Activated B cell treated with CpG ODN at 0.5 μM for 24 hours (primary cell): Measurements from ENCODE around the gene OR5A2. TPM values are rescaled to one million over a fixed set of nuclear protein-coding genes. Genes with fewer than 3 reads are reported as not detected.
A peak's percentile ranks its signal among the peaks of the same experiment; 100 is the strongest.

Experiments used
- ATAC-seq: fragments of 200-7000 bp; cut with Tn5 transposase; one replicate; pipeline ENCODE4 v1.10.0; 2021; ENCODE audit warnings: low read depth, mild to moderate bottlenecking, moderate library complexity
- CTCF ChIA-PET: fragments of 350-600 bp; sonication (Branson Sonifier 250); formaldehyde crosslinking; loops from one replicate; lab custom pipeline; 2021; ENCODE audit warnings: antibody characterized with exemption; lab: Charles Lee
- POLR2A ChIA-PET: fragments of 350-600 bp; sonication (Branson Sonifier 250); formaldehyde crosslinking; loops from one replicate; lab custom pipeline; 2021; ENCODE audit warnings: antibody characterized with exemption; lab: Charles Lee
- DNase-seq: peaks from one replicate; pipeline ENCODE4 v3.0.0; 2022
- H3K27ac Mint-ChIP-seq: one replicate; pipeline ENCODE4 v1.8.0; 2020; ENCODE audit warnings: mixed read lengths
- H3K27me3 Mint-ChIP-seq: one replicate; pipeline ENCODE4 v1.8.0; 2021; ENCODE audit warnings: mixed read lengths
- H3K36me3 Mint-ChIP-seq: one replicate; pipeline ENCODE4 v1.8.0; 2021; ENCODE audit warnings: low read depth, mixed read lengths
- H3K4me1 Mint-ChIP-seq: one replicate; pipeline ENCODE4 v1.8.0; 2021; ENCODE audit warnings: mixed read lengths
- H3K4me3 Mint-ChIP-seq: one replicate; pipeline ENCODE4 v1.8.0; 2020; ENCODE audit warnings: mild to moderate bottlenecking, mixed read lengths
- H3K9me3 Mint-ChIP-seq: one replicate; pipeline ENCODE4 v1.8.0; 2020; ENCODE audit warnings: mixed read lengths
- CTCF ChIP-seq: fragments of 200-600 bp; IDR thresholded peaks from one replicate; pipeline ENCODE4 v1.8.0; 2022; ENCODE audit warnings: antibody characterized with exemption, mild to moderate bottlenecking
- intact Hi-C: fragments of 100-400 bp; cut with micrococcal nuclease; formaldehyde crosslinking; loops from one replicate; pipeline ENCODE4 v1.15.1; 2024
- total RNA-seq: library from RNA; stranded (reverse); gene quantifications from 2 replicates; pipeline ENCODE4 v1.2.3, GENCODE V29; 2022

The OR5A2 gene
- total RNA-seq, 1 donor from 2014 or later, result not detected

GRCh38 chr11:59417023-59417422 is 9.2 kb downstream of the OR5A2 start:
- peaks cover 3% of the 10 kb centered on the region for H3K36me3 Mint-ChIP-seq
- no peak for TF ChIP-seq CTCF
- peaks cover 6% of the 10 kb centered on the region for H3K9me3 Mint-ChIP-seq
- peak overlapping the region; percentile 81 for H3K27ac Mint-ChIP-seq
- H3K27me3 Mint-ChIP-seq, result no peaks in the 10 kb centered on the region
- ChIA-PET CTCF (interaction anchor here (0.8 kb wide), 1 partner anchor 245 kb away, joined by 3 read pairs; the partner anchor contains the start of gene DTX4), POLR2A (interaction anchor here (0.9 kb wide), 1 partner anchor 204 kb away, joined by 4 read pairs; the partner anchor contains the start of gene MPEG1)
- H3K4me1 Mint-ChIP-seq, result peaks cover 41% of the 10 kb centered on the region
- ATAC-seq (peak; percentile 50), DNase-seq (no peak)
- H3K4me3 Mint-ChIP-seq, result peak overlapping the region; percentile 58
- intact Hi-C loops, result no loop called here

- Mint-ChIP-seq H3K27ac (peak overlapping the region; percentile 81), H3K36me3 (peaks cover 3% of the 10 kb centered on the region), H3K27me3 (no peaks in the 10 kb centered on the region), H3K9me3 (peaks cover 6% of the 10 kb centered on the region), H3K4me3 (peak overlapping the region; percentile 58), H3K4me1 (peaks cover 41% of the 10 kb centered on the region)
- no peak for ATAC-seq
- TF ChIP-seq CTCF, result no peak
- no peak for DNase-seq
- CTCF ChIA-PET, result interaction anchor here (0.8 kb wide), 1 partner anchor 245 kb away, joined by 3 read pairs; the partner anchor contains the start of gene DTX4
- intact Hi-C loops, result no loop called here
- POLR2A ChIA-PET, result interaction anchor here (0.9 kb wide), 1 partner anchor 204 kb away, joined by 4 read pairs; the partner anchor contains the start of gene MPEG1
Observed at GRCh38 chr11:59416613-59417012, 9.6 kb downstream of the OR5A2 start.

- no peak for DNase-seq
- POLR2A ChIA-PET, result no interaction called here
- CTCF ChIA-PET, result no interaction called here
- H3K4me3 Mint-ChIP-seq, result no peak overlapping the region
- peaks cover 7% of the 10 kb centered on the region for H3K36me3 Mint-ChIP-seq
- intact Hi-C loops, result no loop called here
- H3K4me1 Mint-ChIP-seq, result peaks cover 41% of the 10 kb centered on the region
- H3K9me3 Mint-ChIP-seq, result peaks cover 15% of the 10 kb centered on the region
- H3K27ac Mint-ChIP-seq, result no peak overlapping the region
- TF ChIP-seq CTCF, result no peak
- no peak for ATAC-seq
- H3K27me3 Mint-ChIP-seq, result no peaks in the 10 kb centered on the region
Observed at GRCh38 chr11:59415111-59415510, 11.1 kb downstream of the OR5A2 start.

DNA sequence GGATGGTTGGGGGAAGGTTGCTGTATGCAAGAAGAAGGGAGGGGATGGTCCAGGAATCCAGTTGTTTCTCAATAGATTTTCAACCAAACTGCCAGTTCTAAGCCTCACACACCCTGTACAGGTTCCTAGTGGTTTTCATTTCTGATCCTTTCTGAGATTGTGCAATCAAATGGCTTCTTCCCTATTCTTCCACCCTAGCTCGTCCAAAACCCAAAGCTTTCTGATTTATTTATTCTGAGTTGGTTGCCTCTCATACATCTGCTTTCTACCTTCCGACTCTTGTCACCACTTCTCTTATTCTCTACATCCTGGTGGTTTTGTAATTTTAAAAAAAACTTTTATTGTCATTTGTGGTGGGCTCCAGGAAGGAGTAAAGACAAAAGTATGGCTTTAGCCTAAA is 12.6 kb downstream of the OR5A2 start:
- DNase-seq (no peak), ATAC-seq (no peak)
- Mint-ChIP-seq H3K4me3 (no peak overlapping the region), H3K4me1 (peaks cover 41% of the 10 kb centered on the region), H3K27me3 (no peaks in the 10 kb centered on the region), H3K27ac (no peak overlapping the region), H3K36me3 (peaks cover 12% of the 10 kb centered on the region), H3K9me3 (peaks cover 22% of the 10 kb centered on the region)
- intact Hi-C loops, result no loop called here
- POLR2A ChIA-PET, result no interaction called here
- CTCF ChIA-PET, result no interaction called here
- TF ChIP-seq CTCF, result no peak

DNA sequence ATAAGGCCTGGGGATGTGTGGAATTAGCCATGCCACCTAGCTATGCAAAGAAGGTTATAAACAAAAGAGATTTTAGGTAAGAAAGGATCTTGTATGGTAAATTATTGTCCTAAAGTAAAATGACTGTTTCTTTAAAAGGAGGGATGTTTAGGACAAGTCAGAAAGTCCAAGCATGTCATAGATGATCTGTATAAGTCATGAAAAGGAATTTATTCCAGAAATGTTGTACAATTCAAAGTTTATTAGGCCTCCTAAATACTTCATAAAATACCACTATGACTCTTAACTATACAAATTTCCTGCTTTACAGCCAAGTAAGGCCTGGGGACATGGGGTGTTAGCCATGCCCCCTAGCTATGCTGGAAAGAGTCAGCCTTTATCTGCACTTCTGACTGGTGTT is 22.7 kb downstream of the OR5A2 start:
- intact Hi-C loops, result no loop called here
- Mint-ChIP-seq H3K4me3 (no peak overlapping the region), H3K27ac (no peak overlapping the region), H3K9me3 (peaks cover 17% of the 10 kb centered on the region), H3K27me3 (no peaks in the 10 kb centered on the region), H3K4me1 (no peaks in the 10 kb centered on the region), H3K36me3 (no peaks in the 10 kb centered on the region)
- no peak for ATAC-seq
- POLR2A ChIA-PET, result no interaction called here
- TF ChIP-seq CTCF, result no peak
- DNase-seq, result no peak
- CTCF ChIA-PET, result no interaction called here
